RPMI8226 (cell line): Measurements from ENCODE around the gene CAV1.

Experiments used
- DNase-seq: peaks from one replicate; pipeline ENCODE4 v3.0.0-alpha.2; 2015

CAV1 gene

DNA sequence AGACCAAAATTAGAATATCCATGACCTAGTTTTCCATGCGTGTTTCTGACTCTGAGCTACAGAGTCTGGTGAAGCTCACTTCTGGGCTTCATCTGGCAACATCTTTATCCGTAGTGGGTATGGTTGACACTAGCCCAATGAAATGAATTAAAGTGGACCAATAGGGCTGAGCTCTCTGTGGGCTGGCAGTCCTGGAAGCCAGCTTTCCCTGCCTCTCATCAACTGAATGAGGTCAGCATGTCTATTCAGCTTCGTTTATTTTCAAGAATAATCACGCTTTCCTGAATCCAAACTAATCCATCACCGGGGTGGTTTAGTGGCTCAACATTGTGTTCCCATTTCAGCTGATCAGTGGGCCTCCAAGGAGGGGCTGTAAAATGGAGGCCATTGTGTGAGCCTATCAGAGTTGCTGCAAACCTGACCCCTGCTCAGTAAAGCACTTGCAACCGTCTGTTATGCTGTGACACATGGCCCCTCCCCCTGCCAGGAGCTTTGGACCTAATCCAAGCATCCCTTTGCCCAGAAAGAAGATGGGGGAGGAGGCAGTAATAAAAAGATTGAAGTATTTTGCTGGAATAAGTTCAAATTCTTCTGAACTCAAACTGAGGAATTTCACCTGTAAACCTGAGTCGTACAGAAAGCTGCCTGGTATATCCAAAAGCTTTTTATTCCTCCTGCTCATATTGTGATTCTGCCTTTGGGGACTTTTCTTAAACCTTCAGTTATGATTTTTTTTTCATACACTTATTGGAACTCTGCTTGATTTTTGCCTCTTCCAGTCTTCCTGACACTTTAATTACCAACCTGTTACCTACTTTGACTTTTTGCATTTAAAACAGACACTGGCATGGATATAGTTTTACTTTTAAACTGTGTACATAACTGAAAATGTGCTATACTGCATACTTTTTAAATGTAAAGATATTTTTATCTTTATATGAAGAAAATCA, 35.5 kb downstream of the CAV1 start:
- DNase-seq = no peak

DNA sequence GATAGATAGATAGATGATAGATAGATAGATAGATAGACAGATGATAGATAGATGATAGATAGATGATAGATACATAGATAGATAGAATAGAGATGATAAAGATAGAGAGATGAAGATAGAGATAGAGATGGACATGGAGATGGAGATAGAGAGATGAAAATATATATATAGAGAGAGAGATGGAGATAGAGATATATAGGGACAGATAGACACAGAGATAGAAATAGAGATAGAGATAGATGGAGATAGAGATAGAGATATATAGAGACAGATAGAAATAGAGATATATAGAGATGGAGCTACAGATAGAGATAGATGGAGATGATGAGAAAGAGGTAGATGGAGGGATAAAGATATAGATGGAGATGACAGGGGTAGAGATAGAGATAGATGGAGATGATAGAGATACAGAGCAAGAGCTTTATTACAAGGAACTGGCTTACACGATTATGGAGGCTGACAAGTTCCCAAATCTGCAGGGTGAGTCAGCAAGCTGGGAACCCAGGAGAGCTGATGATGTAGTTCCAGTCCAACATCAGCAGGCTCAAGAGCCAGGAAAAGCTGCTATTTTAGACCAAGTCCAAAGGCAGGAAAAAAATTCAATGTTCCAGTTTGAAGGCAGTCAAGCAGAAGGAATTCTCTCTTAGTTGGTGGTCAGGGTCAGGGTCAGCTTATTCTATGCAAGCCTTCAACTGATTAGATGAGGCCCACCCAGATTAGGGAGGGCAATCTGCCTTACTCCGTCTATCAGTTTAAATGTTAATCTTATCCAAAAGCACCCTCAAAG, 37.1 kb downstream of the CAV1 start:
- DNase-seq = no peak

DNA sequence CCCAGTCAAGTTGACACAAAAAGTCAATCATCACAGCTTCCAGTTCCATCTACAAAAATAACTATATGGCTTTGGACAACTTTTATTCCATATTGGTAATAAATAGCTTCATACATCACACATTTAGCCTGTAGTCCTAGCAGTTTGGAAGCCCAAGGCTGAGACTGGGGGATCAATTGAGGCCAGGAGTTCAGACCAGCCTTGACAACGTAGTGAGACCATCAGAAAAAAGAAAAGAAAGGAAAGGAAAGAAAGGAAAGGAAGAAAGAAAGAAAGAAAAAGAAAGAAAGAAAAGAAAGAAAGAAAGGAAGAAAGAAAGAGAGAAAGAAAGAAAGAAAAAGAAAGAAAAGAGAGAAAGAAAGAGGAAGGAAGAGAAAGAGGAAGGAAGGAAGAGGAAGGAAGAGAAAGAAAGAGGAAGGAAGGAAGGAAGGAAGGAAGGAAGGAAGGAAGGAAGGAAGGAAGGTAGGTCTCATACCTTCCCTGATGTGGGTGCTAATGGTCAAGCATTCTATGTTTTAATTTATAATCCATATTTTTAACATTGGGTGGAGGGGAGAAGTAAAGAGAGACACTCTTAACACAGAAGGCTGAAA, 37.8 kb downstream of the CAV1 start:
- DNase-seq = no peak

DNA sequence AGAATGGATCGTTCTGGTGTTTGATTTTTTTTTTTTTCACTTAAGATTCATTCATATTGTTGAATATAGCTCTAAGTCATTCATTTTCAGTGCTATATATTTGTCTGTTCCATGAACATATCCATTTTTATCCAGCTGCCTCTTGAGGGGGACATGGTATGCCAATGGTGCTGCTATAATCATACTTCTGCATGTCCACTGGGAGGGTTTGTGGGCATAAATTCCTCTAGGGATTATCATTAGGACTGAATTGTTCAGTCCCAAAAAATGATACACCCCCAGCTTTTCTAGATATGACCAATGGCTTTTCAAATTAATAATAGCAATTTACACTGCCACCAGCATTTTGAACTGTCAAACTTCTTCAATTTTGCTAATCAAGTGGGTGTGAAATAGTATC, 41.1 kb downstream of the CAV1 start:
- no peak for DNase-seq

DNA sequence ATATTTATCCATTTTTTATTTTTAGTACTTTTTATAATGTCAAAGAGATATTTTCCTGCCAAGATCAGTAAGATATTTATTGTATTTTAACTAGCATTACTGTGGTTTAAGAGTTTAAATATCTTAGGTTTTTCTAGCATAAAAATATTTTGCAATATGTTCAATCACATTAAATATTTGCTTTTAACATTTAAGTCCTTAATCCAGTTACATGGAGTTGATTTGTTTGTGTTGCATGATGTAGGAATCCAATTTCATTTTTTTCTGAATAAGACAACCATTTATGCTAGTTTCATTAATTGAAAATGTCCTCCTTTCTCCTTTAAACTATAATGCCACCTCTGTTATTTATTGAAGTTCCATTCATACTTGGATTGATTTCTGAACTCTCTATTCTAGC, 41.8 kb downstream of the CAV1 start:
- no peak for DNase-seq

DNA sequence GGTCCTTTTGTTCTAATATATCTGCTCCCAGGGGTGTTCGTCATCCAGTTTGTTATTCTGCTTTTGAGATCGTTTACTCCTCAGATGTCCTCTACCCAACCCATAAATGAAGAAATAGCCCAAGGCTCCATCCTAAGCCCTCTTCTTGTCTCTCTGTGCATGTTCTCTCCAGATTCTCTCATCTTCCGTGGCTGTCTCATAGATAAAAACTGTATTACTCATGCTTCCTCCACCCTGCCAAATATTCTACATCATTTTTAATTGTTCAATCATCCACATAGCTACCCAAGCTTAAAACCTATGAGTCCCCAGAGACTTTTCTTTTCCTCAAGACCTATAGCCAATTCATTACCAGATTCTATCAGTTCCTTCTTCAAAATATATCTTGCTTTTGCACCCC, 44.9 kb downstream of the CAV1 start:
- no peak for DNase-seq

DNA sequence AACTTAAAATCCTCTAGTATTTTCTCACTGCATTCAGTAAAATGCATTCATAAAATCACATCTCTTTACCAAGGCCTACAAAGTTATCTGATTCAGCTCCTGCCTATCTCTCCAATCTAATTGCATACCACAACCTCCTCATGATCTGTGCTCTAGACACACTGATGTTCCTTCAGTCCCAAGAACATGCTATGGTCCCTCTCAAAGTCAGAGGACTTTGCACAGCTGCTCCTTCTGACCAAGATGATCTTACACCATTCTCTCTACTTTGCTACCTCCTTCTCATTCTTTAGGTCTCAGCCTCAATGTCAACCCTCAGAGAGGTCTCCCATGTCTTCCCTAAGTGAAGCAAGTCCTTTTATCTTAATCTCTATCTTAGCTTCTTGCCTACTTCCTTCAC, 45.5 kb downstream of the CAV1 start:
- no peak for DNase-seq

DNA sequence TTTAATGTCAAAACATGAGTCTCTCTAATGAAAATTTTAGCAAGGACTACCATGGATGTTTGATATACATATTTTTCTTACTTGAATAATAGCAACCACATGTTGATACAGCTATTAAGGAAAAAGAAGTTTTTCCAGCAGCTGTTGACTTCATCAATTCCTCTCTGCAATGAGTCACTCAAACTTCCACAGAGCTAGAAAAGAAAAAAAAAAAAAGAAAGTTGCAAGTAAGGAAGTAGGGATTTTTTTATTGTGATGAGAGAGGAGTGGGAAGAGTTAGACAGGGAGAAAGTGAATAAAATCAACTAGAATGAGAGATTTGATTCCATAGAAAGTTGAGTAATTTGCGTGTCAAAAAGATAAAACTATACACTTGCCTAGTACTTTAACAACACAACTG, 46.2 kb downstream of the CAV1 start:
- no peak for DNase-seq

DNA sequence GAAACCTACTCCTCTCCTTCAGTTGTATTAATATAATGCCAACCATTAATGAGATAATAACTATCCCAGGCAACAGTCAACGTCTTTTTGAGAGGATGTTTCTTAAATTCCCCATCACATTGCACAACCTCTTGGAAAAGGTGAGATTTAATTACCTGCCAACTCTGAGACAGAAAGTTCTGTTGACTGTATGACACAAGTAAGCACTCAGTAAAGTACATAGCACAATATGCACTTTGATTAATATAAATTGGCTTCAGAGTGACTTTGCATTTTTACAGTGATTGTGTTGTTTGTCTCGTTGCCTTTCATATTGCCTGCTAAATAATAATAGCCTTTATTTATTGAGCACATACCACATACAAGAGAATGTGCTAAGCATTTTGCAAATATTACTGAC, 46.7 kb downstream of the CAV1 start:
- DNase-seq = no peak

DNA sequence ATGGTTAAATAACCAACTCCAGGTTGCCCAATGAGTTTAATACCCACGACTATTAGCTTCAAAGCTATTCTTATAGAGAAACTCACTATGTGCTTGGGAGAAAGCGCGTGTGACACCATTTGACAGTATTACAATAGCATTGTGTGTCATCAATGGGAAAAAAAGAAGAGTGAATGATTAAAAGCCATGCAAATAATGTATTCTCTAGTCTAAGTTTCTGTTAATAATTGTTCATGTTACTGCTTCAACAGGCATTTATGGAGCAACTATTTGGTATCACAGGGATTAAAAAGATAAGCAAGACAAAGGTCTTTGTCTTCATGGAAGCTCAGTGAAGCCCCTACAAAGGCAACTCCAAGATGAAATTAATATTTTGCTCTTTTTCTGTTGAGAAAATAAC, 47.2 kb downstream of the CAV1 start:
- DNase-seq = no peak

DNA sequence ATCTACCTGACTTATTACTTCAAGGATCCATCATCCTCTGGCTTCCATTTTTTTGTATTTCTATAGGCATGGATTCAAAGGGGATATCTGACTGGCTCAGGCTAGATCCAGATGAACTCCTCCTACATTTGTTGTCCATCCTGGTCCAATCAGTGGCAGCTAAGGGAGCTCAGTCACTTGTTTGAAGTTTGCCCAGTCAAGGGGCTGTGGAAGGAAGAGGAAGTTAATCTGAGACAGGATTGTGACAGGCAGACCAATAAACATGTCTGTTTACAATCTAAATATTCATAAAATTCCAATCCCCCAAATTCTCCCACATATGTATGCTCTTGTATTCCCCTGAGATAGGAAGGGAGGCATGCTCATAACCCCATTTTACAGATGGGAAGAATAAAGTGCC, 48.7 kb downstream of the CAV1 start:
- DNase-seq = peak; percentile 58

DNA sequence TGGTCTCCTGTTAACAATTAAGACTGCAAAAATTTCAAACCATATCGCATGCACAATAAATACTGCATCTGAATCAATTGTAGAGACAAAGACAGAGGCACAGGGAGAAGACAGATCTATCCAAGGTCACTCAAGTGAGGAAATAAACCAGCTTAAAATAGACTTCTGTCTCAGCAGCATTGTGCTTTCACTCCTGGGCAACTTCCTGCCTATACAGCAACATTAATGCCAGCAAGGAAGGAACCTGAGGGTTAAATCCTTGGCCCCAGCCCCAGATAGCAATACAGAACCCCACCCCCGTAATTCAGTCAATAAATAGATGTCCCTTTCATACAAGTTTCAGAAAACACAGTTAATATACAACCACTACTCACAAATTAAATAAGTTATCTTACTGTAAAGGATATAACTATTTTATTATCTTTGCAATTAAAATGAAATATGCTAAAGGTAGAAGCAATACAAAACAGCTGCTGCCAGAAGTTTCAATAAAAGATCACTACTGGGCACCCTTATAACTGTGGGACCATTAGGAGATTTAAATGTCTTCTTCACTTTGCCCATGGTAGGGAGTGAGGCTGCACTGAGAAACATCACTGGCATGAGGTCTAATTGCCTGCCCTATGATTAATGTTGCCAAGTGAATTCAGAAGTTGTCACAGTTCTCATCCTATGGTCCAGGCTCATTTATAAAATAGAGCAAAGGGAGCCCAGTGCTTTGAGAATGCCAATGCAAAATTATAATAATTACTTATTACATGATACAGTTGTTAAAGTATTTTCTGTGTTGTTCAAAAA, 49.4 kb downstream of the CAV1 start:
- DNase-seq = peak; percentile 83

DNA sequence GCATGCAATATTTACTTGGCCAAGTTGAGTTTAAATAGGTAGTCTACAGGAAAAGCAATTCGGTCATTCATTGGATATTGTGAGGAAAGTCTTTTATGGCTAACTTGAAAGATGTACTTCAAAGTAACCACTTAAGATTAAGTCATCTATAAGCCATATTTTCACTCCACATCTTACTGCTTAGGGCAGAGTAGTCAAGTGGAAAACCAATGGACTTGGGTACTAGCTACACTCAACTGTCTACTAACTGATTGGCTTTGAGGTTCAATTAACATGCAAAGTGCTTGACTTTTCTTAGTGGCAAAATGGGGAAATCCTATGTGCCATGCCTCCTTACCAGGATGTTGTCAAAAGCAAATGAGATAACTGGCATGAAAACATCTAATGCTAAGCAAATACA, 51.0 kb downstream of the CAV1 start:
- no peak for DNase-seq

DNA sequence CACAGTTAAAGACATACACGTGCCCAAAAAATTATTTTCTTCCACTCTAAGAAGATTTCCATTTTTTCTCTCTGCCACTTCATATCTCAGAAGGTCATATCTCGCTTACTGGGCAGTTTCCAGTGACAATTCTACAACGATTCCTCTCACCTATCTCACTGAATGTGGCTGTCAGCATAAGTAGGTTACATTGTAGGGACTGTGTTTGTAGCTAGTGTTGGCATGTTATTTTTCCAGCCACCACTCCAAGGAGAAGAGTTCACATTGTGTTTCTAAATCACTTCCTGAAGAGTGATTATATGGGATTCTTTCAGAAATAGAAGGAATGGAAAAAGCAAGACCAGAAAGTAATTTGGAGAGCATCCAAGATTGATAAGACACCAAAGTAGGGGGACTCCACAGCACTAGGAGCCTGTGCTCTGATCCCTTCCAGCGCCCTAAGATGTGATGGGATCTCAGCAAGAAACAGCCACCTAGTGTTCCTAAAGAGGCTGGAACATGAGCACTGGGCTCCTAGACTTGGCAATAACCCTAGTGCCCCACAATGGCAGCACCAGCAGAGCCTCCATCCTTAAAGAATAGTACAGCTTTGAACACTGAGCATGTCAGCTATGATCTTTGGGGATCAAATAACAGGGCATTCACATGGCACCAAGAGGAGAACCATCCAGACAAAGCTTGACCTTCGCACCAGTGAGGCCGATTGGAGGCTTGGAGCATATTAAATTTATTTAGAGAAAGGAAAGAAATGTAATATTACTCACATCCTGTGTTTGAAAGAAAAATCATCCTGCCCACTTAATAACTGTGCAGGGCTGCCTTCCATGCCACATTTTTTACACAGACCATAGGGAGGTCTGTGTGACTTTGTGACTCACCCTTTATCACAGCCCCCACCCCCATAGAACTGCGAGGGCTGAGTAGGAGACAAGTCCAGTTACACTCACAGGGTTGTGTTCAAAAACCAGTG, 51.8 kb downstream of the CAV1 start:
- DNase-seq = no peak

DNA sequence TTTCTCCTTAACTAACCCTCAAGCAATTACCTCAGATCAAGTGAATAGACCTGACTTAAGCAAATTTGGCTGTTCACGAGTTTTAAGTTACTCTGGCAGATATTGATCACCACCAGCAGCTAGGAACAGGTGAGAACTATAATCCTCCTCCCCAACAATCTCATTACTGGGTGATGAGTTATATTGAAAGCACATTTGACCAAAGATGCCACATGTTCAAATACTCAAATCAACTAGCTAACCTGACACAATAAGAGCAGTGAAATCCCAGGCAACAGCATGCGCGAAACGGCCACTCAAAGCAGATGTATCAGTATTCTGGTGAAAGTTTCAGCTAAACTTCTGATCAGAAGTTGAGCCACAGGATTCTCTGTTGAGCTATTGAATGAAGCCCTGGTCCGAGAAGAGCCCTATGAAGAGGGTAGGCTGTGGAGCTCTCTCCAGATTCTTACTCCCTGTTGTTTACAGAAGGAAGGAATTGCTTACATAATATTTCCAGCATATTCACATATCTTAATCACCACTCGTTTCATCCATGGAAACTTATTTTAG, 52.6 kb downstream of the CAV1 start:
- DNase-seq = no peak

DNA sequence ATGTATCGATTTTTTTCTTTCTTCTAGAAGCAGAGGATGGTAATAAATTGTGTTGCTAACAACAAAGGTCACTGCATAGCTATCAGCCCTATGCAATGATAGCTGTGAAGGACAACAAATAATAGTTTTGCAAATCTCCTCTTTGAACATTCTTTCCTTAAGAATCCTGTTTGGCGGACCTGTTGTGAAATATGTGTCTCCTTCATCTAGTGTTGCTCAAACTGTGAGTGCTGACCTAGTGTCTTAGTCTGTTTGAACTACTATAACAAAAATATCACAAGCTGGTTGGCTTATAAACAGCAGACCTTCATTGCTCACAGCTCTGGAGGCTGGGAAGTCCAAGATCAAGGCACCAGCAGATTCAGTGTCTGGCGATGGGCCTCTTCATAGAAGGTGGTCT, 53.7 kb downstream of the CAV1 start:
- no peak for DNase-seq

DNA sequence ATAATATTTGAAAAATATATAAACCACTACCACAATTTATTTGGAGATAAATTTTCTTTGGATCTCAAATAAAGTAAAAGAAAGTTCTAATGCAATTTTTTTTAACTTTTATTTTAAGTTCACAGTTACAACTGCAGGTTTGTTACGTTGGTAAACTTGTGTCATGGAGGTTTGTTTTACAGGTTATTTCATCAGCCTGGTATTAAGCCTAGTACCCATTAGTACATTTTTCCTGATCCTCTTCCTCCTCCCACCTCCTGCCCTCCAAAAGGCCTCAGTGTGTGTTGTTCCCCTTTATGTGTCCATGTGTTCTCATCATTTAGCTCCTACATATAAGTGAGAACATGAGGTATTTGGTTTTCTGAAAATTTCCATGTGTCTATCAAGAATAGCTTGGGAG, 54.5 kb downstream of the CAV1 start:
- DNase-seq = no peak

DNA sequence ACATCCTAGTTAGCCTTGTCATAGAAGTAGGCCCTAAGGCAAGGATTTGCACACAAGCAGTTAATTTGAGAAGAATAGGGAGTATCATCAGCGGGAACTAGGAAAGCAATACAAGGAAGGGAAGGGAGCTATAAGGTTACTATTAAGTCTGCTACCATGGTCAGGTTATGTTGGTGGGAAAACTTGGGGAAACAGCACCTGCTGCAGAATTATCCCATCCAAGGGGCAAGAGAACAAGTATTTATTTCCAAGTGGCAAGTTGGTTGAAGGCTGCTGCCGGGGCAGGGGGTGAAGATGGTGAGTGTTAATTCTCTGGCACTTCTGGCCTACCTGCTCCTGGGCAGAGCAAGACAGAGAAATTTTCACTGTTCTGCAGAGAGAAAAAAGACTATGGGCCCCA, 55.0 kb downstream of the CAV1 start:
- no peak for DNase-seq

DNA sequence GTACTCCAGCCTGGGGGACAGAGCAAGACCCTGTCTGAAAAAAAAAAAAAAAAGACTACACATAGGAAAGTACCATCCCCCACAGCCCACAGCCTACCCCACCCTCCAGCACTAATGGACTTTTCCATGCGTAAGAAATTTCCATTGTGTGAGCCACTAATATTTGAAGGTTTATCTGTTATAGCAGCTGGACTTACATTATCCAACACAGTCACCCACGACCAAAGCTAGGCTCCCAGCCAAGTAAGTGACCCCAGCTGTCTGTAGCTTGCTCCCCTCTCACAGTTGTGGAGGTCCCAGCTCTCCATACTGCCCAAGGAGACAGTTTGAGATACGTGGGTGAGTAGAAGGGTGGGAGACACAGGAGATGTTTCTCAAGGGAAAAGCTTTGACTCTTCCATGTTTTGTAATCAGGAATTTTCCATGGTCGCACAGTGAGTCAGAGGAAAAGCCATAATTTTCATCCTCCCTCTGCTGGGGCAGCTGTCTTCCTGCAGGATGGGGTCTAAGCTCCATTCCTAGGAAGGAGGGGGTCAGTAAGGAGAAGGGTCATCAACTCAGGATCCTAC, 57.4 kb downstream of the CAV1 start:
- DNase-seq = no peak

DNA sequence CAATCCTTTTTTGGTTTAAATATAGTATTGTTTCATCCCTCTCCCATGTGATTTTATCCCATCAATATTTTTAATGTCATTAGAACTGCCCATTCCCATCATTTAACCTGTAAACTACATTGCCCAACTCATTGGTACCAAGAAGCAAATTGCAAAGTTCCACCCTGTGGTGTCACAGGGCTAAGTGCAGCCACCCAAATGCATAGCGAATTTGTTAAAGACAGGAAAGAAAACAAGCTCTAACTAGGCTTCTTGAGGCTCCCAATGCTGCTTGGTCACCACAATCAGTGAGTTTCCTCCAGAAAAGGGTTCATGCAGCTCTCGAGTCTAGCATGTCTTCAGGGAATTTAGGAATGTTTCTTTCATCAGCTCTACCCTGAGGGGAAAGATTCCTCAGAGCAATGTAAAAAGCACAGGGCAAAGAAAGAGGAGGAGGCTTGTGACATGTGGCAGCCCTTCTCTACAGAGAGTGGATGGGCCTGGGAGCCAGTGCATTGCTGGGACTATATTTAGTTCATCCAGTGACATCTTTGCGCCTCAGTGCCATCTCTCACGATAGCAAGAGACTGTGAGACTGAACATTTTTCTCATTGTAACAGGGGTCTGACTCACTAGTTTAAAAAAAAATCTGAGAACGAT, 58.1 kb downstream of the CAV1 start:
- peak; percentile 80 for DNase-seq

DNA sequence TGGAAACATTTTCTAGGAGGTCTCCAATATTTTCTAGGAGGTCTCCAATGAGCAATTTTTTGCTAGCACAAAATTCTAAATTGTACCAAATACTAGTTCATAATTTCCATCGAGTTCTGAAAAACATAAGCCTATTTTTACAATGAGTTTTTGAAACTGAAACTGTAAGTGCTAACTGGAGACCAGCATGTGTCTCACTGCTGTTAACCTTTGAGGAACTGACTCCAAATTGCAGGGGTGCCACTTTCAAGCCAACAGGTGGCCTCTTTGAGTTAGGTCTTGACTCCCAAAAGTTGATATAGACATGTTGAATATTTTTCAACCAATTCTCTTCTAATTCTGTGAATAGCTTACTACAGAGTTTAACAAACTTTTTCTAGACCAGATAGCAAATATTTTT, 58.8 kb downstream of the CAV1 start:
- peak; percentile 92 for DNase-seq
